Measurements from ENCODE around the gene TPD52L2.
"Not testable (repeated sequence)": the region's sequence is repeated elsewhere in the genome, so short reads cannot be mapped to it uniquely, and the experiment has no call there.

Gene TPD52L2

DNA sequence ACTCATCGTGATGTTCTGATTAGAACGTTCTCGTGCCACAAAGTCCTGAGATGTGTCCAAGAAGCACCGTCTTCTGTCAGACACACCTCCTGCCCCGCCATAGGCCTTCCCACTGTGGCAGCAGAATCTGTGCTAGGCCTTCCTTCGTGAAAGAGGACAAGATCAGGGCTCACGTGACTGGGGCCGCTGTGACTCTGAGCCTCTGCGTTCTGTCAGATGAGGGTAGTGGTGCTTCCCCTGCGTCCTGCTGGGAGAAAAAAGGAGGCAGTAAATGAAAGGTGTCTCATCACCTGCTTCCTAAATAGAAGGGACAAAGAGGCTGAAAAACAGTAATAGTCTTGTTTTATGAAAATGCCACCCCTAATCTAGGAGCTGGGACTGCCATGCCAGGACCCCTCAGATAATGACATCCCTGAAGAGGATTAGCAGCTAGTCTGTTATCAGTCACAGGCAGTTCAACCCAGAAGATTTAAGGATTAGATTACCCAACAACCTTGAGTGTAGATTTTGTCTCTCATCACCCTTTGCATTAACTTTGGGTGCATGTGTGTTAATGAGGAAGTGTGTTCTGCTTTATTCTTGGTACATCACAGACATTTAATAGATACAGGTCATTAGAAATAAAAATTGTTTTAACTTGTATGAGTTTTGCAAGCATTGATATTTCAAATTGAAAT lies 34.0 kb downstream of the TPD52L2 start:
- DNase-seq, result no peak

GRCh38 chr20:63900413-63900812 lies 35.3 kb downstream of the TPD52L2 start:
- DNase-seq, result no peak

- DNase-seq, result no peak
These were observed 38.9 kb downstream of the TPD52L2 start for GRCh38 chr20:63903796-63904561.

DNA sequence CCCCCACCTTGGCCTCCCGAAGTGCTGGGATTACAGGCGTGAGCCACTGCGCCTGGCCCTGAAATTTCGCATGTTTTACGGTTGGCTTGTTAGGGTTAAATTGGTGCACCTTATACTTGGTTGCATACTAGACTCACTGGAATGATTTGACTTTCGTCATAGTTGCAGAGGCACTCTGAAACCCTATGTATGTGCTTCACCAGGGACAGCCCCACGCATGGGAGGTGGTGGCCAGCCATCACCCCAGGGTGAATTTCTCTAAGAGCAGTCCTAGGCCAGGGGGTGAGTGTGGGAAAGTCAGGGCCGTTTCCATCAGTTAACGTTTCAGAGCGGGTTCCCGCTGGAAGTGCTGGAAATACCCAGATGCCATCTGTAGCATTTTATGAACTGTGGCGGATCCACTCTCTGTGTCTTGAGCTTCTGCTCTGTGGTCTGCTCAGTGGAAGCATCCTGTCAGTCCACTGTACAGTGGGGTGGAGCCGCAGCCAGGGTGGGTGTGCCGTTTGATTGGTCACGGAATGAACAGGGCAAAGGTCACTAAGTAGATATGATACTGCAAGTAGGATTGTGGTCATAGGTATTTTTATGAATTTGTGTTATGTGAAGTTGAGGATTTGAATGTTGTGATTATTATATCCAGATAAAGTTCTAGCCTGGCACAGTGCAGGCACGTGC lies 43.1 kb downstream of the TPD52L2 start:
- no peak for DNase-seq

DNA sequence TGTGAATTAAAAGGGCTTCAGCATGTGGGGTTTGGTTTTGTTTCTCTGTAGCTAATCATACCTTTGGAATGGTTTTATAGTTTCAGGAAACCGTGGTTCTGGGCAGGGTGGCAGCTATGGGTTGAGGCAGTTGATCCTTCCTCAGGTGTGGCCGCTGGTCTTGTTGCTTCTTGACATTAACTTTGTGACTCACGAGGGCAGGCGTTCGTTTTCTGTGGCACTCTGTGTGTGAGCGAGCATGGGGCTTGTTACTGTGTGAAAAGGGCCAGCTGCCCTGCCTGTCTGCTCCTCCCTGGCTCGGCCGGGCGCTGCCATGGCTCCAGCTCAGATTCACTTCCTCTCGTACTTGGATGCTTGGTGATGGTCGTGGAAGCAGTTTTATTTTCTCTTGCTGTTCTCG lies 46.1 kb downstream of the TPD52L2 start:
- no peak for DNase-seq

DNA sequence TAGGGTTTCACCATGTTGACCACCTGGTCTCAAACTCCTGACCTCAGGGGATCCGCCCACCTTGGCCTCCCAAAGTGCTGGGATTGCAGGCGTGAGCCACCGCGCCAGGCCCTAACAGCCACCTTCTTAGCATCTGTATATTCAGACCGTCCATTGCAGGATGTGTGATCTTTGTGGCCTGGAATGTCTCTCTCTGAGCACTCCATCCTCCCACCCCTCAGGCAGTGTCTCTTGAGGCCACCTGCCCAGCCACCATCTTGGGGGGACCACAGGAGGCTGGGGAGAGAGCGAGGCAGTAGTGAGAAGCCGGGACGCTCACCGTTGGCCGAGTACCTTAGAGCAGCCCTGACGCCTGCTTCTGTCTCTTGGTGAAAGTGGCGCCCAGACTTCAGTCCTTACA lies 48.7 kb downstream of the TPD52L2 start:
- DNase-seq, result no peak

DNA sequence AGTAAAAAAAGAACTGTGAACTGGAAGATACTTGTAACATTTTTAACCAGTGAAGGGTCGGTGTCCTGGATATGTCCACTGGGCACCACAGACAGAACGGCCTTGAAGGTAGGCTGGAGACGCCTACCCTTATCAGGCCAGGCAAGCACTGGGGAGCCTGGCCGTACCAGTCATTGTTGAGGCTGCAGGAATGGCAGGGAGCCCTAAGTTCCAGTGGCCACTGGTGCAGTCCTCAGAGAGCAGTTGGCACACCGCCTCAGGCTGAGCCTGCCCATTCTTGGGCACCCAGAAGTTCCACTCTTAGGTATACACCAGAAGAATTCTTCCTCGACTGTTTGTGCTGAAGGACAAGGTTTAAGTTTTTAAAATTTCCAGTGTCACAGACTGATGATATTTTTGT lies 50.4 kb downstream of the TPD52L2 start:
- DNase-seq, result no peak

DNA sequence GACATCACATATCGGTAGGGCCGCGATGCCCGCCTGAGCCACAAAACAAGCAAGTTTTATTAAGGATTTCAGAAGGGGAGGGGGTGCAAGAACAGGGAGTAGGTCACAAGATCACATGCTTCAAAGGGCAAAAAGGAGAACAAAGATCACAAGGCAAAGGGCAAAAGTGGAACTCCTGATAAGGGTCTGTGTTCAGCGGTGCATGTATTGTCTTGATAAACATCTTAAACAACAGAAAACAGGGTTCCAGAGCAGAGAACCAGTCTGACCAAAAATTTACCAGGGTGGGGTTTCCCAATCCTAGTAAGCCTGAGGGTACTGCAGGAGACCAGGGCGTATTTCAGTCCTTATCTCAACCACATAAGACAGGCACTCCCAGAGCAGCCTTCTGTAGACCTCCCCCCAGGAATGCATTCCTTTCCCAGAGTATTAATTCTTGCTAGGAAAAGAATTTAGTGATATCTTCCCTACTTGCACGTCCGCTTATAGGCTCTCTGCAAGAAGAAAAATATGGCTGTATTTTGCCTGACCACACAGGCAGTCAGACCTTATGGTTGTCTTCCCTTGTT lies 51.4 kb downstream of the TPD52L2 start:
- not testable (repeated sequence) for DNase-seq

DNA sequence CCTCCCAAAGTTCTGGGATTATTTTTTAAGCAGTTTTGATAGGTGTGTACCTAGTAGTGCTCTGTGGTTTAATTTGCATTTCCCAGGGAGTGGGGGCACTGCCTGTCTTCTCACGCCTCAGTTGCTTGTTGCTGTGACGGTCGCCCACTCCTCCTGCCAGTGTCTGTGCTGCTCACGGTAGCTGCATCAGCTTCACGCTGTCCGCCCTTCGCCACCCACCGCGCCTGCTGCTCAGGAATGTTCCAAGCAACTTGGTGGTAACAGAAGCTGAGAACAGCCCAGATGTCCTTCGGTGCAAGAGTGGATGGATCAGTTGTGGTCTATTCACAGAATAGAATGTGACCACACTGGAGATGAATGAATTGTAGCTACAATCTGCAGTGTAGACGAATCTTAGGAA lies 52.7 kb downstream of the TPD52L2 start:
- no peak for DNase-seq

GRCh38 chr20:63919130-63919529 lies 54.1 kb downstream of the TPD52L2 start:
- DNase-seq, result no peak

DNA sequence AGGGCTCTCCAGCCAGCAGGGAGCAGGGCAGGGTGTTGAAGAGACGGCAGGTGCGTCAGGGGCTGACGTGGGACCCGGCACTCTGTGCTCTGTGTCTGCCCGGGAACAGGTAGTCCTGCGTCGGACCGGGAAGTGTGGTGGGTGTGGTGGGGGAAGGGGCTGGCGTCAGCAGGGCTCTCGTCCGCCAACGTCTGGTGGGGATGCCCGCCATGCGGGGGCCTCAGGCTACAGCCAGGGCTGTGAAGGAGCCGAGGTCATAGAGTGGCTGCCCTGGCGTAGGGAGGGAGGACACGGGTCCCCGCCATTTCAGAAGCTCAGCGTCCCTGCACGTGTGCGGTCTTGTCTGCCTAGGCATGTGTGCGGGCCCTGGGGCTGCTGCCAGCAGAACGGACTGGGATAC lies 55.2 kb downstream of the TPD52L2 start:
- no peak for DNase-seq

DNA sequence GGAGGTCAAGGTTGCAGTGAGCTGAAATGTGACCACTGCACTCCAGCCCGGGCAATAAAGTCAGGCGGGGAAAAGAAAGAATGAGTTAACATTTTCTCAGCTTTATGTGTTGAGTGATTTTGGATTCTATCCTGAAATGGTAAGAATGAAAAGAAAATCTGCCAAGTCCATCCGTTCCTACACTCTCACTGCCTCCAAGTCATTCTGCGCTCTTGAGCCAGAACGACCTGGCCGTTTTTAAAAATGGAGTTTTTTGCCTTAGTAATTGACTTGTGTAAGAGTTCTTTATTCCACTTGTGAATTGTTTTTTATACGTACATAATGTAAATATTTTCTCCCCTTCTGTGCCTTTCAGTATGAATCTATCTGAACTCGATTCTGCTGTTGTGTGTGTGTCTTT lies 58.6 kb downstream of the TPD52L2 start:
- DNase-seq, result no peak

DNA sequence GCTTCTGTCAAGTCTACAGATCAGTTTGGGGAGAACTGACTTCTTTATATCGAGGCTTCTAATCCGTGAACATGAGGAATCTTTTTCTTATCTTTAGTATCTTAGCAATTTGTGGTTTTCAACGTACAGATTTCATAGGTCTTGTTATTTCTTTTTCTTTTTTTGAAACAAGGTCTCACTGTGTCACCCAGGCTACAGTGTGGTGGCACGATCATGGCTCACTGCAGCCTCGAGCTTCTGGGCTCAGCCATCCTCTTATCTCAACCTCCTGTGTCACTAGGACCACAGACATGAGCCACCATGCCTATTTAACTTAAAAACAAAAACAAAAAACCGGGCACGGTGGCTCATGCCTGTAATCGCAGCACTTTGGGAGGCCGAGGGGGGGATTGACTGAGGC lies 59.2 kb downstream of the TPD52L2 start:
- no peak for DNase-seq

DNA sequence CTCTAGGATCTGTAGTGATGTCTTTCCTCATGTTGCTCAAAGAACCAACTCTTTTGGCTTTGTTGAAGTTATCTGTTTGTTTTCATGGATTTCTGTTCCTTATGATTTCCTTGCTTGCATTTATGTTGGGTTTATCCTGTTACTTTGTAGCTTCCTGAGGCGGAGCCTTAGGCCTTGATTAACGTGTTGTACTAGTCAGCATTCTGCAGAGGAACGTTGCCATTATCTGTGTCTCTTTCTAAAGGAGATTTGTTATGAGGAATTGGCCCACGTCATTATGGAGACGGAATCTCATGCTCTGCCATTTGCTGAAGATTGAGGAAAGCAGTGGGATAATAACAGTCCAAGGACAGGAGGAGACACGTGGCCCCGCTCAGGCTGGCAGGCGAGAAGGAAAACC lies 61.2 kb downstream of the TPD52L2 start:
- no peak for DNase-seq

DNA sequence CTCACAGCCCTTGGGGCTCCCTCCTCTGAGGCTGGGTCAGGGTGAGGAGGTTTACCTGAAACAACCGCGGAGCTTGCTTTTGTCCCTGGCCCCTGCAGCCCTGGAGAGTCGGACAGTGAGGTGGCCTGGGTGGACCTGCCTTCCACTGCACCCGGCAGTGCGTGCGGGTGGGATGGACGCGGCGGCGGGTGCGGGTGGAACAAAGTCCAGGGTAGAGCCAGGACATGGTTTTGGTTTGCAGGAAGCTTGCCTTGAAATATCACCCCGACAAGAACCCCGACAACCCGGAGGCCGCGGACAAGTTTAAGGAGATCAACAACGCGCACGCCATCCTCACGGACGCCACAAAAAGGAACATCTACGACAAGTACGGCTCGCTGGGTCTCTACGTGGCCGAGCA lies 64.0 kb downstream of the TPD52L2 start:
- DNase-seq, result no peak

DNA sequence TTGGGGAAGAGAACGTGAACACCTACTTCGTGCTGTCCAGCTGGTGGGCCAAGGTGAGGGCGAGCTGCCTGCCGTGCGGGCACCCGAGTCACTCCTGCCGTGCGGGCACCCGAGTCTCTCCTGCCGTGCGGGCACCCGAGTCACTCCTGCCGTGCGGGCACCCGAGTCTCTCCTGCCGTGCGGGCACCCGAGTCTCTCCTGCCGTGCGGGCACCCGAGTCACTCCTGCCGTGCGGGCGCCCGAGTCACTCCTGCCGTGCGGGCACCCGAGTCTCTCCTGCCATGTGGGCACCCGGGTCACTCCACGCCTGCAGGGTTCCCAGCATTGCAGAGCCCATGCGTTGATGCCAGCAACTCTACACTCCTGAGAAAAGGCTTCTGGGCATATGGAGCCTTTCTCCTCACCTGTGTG lies 64.4 kb downstream of the TPD52L2 start:
- DNase-seq, result not testable (repeated sequence)

DNA sequence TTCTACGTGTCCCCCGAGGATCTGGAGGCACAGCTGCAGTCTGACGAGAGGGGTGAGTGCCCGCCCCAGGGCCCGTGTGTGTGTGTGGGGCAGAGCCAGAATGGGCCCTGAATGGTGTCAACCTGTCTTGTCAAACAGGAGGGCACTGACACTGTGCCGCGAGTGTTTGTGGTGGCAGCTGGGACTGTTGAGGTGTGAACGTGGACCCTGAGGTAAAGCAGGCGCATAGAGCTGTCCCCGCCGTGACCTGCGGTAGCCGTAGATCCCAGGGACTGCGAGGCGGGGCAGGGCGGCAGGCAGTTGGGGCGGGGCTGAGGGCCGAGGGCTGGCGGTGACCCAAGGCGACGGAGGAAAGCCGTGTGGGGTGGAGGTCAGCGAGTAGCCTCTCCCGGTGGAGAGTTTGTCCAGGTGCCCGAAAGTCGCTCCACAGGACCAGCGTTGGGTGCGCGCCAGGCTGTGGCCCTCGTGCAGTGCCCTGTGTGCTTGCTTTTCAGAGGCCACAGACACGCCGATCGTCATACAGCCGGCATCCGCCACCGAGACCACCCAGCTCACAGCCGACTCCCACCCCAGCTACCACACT lies 66.0 kb downstream of the TPD52L2 start:
- DNase-seq, result no peak

- DNase-seq, result no peak
These were observed 66.7 kb downstream of the TPD52L2 start for GRCh38 chr20:63931735-63932134.

DNA sequence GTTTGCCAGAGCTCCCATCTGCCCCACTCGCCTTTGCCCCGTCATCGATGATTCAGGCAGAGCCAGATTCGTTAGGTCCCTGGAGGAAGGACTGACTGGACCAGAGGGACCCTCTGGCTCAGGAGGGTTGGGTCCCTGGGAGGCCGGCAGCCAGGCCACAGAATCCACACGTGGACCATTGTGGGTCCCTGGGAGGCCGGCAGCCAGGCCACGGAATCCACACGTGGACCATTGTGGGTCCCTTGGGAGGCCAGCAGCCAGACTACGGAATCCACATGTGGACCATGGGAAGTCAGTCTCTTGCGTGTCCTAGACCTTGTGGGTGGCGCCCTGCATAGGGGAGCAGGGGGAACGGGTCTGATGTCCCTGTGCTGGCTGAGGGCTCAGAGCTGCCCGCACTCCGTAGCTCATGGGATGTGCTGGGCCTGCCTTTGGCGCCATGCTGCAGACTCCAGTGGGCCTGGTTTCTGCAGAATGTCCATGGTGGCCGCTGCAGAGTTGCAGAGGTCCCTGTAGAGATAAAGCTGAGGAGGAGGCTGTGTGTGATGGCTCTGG lies 67.6 kb downstream of the TPD52L2 start:
- DNase-seq, result no peak

- no peak for DNase-seq
These were observed 68.6 kb downstream of the TPD52L2 start for GRCh38 chr20:63933646-63934045.

GRCh38 chr20:63934271-63935068 lies 69.4 kb downstream of the TPD52L2 start:
- DNase-seq, result no peak

DNA sequence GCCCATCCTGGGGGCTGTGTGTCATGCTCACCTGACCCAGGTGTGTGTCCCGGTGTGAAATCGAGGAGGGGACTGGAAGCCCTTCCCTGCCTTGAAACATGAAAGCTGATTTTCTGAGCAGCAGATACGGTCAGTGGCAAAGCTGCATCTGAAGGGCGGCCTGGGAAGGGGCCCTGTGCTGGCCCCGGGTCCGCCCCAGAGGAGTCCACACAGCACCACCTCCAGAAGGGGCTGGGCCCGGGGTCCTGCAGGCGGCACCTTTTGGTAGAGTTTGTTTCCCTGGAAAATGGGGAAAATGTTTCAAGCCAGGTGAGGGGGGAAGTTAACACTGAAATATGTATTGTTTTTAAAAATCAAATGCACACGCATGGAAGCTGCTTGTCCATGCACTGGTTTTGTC lies 70.4 kb downstream of the TPD52L2 start:
- no peak for DNase-seq

Measured in T1000 (cell line).